ENCODE data around the gene UBC.
"Not testable (repeated sequence)": the region's sequence is repeated elsewhere in the genome, so short reads cannot be mapped to it uniquely, and the experiment has no call there.

UBC gene

GRCh38 chr12:124883263-124884130 is 31.0 kb downstream of the UBC start:
- no peak overlapping the region for H3K27ac ChIP-seq (ENCODE audit: low read depth, low read length)

DNA sequence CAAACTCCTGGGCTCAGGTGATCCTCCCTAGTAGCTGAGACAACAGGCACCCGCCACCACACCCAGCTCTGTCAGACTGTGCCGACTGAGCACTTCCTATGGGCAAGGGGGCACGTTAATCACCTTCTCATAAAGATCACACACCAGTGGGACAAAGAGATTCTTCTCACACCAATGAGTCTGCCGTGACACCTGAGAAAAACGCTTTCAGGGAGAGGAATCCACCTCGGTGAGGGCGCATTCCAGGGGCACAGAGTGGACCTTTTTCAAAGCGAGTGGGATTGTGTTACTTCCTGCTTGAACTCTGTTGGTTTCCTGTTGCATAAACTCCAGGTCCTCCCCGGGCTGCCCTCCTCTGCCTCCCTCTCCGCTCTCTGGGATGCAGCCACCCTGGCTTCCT is 33.3 kb downstream of the UBC start:
- Histone ChIP-seq H3K4me1 (ENCODE audit: control insufficient read depth in 1 of 2, insufficient read depth in 2 of 2, low read length in 2 of 2) (peaks cover 10 to 12% of the 10 kb centered on the region in 2 donors), H3K4me3 (ENCODE audit: low read depth in 1 of 2, low read length in 2 of 2) (no peak overlapping the region), H3K9me3 (ENCODE audit: control insufficient read depth in 1 of 2, low read length in 2 of 2) (no peaks in the 10 kb centered on the region), H3K9ac (ENCODE audit: low read depth in 1 of 2, low read length in 2 of 2) (no peak overlapping the region), H3K27me3 (ENCODE audit: control insufficient read depth in 1 of 2, insufficient read depth in 2 of 2, low read length in 2 of 2) (no peaks in the 10 kb centered on the region), H3K36me3 (ENCODE audit: control insufficient read depth in 1 of 2, insufficient read depth in 2 of 2, low read length in 2 of 2) (no peaks in the 10 kb centered on the region), H3K27ac (ENCODE audit: low read depth, low read length) (no peak overlapping the region)

More at GRCh38 chr12:124883263-124884130, 31.0 kb downstream of the UBC start:
- no peak overlapping the region for H3K9ac ChIP-seq (ENCODE audit: low read depth in 1 of 2, low read length in 2 of 2)
- H3K4me1 ChIP-seq (ENCODE audit: control insufficient read depth in 1 of 2, insufficient read depth in 2 of 2, low read length in 2 of 2): peaks cover 10 to 12% of the 10 kb centered on the region in 2 donors
- H3K4me3 ChIP-seq (ENCODE audit: low read depth in 1 of 2, low read length in 2 of 2): no peak overlapping the region
- no peaks in the 10 kb centered on the region for H3K9me3 ChIP-seq (ENCODE audit: control insufficient read depth in 1 of 2, low read length in 2 of 2)
- no peaks in the 10 kb centered on the region for H3K36me3 ChIP-seq (ENCODE audit: control insufficient read depth in 1 of 2, insufficient read depth in 2 of 2, low read length in 2 of 2)
- H3K27me3 ChIP-seq (ENCODE audit: control insufficient read depth in 1 of 2, insufficient read depth in 2 of 2, low read length in 2 of 2): no peaks in the 10 kb centered on the region

GRCh38 chr12:124880335-124880734 is 34.1 kb downstream of the UBC start:
- H3K9ac ChIP-seq (ENCODE audit: low read depth in 1 of 2, low read length in 2 of 2); H3K27ac ChIP-seq (ENCODE audit: low read depth, low read length); H3K27me3 ChIP-seq (ENCODE audit: control insufficient read depth in 1 of 2, insufficient read depth in 2 of 2, low read length in 2 of 2); H3K9me3 ChIP-seq (ENCODE audit: control insufficient read depth in 1 of 2, low read length in 2 of 2); H3K4me3 ChIP-seq (ENCODE audit: low read depth in 1 of 2, low read length in 2 of 2); H3K36me3 ChIP-seq (ENCODE audit: control insufficient read depth in 1 of 2, insufficient read depth in 2 of 2, low read length in 2 of 2): not testable (repeated sequence)
- peaks cover 10 to 15% of the 10 kb centered on the region in 2 donors for H3K4me1 ChIP-seq (ENCODE audit: control insufficient read depth in 1 of 2, insufficient read depth in 2 of 2, low read length in 2 of 2)

GRCh38 chr12:124878795-124879516 is 35.5 kb downstream of the UBC start:
- Histone ChIP-seq H3K4me3 (ENCODE audit: low read depth in 1 of 2, low read length in 2 of 2) (no peak overlapping the region), H3K9ac (ENCODE audit: low read depth in 1 of 2, low read length in 2 of 2) (no peak overlapping the region), H3K36me3 (ENCODE audit: control insufficient read depth in 1 of 2, insufficient read depth in 2 of 2, low read length in 2 of 2) (no peaks in the 10 kb centered on the region), H3K27ac (ENCODE audit: low read depth, low read length) (no peak overlapping the region), H3K9me3 (ENCODE audit: control insufficient read depth in 1 of 2, low read length in 2 of 2) (no peaks in the 10 kb centered on the region), H3K4me1 (ENCODE audit: control insufficient read depth in 1 of 2, insufficient read depth in 2 of 2, low read length in 2 of 2) (peaks cover 0 to 12% of the 10 kb centered on the region in 2 donors), H3K27me3 (ENCODE audit: control insufficient read depth in 1 of 2, insufficient read depth in 2 of 2, low read length in 2 of 2) (no peaks in the 10 kb centered on the region)

DNA sequence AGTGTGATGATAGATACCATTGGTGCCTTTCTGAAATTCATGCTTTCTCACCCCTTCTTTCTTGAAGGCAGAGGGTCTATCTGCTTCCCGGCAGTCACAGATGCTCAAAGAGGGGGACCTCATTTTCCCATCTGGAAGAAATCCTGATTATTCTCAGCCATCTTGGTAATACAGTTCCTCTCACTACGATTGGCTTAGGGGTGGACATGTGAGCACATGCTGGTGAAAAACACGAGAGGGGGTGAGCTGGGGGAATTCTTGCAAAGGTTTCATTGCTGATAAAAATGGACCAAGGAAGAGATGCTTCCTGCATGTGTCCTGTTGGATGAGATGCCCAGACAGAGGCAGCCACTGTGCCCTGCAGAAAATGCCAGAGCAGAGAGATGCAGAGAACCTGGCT is 37.0 kb downstream of the UBC start:
- Histone ChIP-seq H3K4me1 (ENCODE audit: control insufficient read depth in 1 of 2, insufficient read depth in 2 of 2, low read length in 2 of 2) (peaks cover 0 to 12% of the 10 kb centered on the region in 2 donors), H3K27me3 (ENCODE audit: control insufficient read depth in 1 of 2, insufficient read depth in 2 of 2, low read length in 2 of 2) (no peaks in the 10 kb centered on the region), H3K4me3 (ENCODE audit: low read depth in 1 of 2, low read length in 2 of 2) (no peak overlapping the region), H3K9me3 (ENCODE audit: control insufficient read depth in 1 of 2, low read length in 2 of 2) (no peaks in the 10 kb centered on the region), H3K27ac (ENCODE audit: low read depth, low read length) (no peak overlapping the region), H3K9ac (ENCODE audit: low read depth in 1 of 2, low read length in 2 of 2) (no peak overlapping the region), H3K36me3 (ENCODE audit: control insufficient read depth in 1 of 2, insufficient read depth in 2 of 2, low read length in 2 of 2) (no peaks in the 10 kb centered on the region)

DNA sequence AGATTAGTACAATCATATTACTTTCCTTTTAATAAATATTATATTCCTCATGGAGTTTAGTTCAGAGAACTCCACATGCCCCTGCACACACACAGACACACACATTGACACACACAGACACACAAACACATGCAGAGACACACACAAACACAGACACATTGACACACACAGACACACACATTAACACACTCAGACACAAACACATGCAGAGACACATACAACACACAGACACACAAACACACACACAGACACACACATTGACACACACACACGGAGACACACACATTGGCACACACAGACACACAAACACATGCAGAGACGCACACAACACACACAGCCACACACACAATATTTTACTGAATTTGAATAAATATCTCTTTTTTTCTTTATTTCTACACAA is 38.3 kb downstream of the UBC start:
- Histone ChIP-seq H3K27ac (ENCODE audit: low read depth, low read length) (no peak overlapping the region), H3K4me3 (ENCODE audit: low read depth in 1 of 2, low read length in 2 of 2) (no peak overlapping the region), H3K36me3 (ENCODE audit: control insufficient read depth in 1 of 2, insufficient read depth in 2 of 2, low read length in 2 of 2) (no peaks in the 10 kb centered on the region), H3K4me1 (ENCODE audit: control insufficient read depth in 1 of 2, insufficient read depth in 2 of 2, low read length in 2 of 2) (peaks cover 4 to 21% of the 10 kb centered on the region in 2 donors), H3K9me3 (ENCODE audit: control insufficient read depth in 1 of 2, low read length in 2 of 2) (no peaks in the 10 kb centered on the region), H3K27me3 (ENCODE audit: control insufficient read depth in 1 of 2, insufficient read depth in 2 of 2, low read length in 2 of 2) (no peaks in the 10 kb centered on the region), H3K9ac (ENCODE audit: low read depth in 1 of 2, low read length in 2 of 2) (no peak overlapping the region)

GRCh38 chr12:124875803-124876132 is 38.7 kb downstream of the UBC start:
- Histone ChIP-seq H3K36me3 (ENCODE audit: control insufficient read depth in 1 of 2, insufficient read depth in 2 of 2, low read length in 2 of 2) (no peaks in the 10 kb centered on the region), H3K27ac (ENCODE audit: low read depth, low read length) (no peak overlapping the region), H3K4me1 (ENCODE audit: control insufficient read depth in 1 of 2, insufficient read depth in 2 of 2, low read length in 2 of 2) (peaks cover 4 to 21% of the 10 kb centered on the region in 2 donors), H3K4me3 (ENCODE audit: low read depth in 1 of 2, low read length in 2 of 2) (no peak overlapping the region), H3K27me3 (ENCODE audit: control insufficient read depth in 1 of 2, insufficient read depth in 2 of 2, low read length in 2 of 2) (no peaks in the 10 kb centered on the region), H3K9me3 (ENCODE audit: control insufficient read depth in 1 of 2, low read length in 2 of 2) (no peaks in the 10 kb centered on the region), H3K9ac (ENCODE audit: low read depth in 1 of 2, low read length in 2 of 2) (no peak overlapping the region)

DNA sequence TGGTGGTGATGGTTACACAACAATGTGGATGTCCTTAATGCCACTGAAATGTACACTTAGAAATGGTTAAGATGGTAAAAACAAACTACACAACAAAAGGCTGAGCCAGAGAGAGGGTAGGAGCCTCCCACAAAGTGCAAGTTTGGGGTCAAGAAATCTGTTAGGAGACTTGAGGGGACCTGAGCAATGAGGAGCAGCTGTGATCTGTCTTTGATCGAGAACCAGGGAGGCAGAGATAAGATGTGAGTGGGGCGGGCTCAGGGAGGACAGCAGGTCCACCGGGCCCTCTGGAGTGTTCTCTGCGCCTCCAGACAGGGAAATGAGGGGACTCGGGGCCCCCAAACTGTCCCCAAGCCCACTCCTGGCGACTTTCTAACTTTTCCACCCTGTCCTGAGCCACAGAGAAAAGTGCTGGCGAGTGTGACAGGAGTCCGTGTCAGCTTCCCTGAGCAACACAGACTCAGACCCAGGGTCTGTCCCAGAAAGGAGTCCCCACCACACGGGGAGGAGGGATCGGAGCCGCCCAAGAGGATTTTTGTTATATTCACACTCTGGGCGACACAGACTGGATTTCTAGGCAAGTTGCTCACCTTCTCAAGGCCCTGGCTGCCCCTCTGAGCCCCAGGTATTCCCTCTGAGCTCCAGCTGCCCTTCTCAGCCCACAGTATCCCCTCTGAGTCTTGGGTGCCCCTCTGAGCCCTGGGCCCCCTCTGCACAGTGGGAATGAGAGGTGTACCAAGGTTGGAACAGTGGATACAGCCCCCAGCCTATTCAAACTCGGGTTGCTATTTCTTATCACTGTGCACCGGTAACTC is 39.3 kb downstream of the UBC start:
- H3K9me3 ChIP-seq (ENCODE audit: control insufficient read depth in 1 of 2, low read length in 2 of 2): no peaks in the 10 kb centered on the region

DNA sequence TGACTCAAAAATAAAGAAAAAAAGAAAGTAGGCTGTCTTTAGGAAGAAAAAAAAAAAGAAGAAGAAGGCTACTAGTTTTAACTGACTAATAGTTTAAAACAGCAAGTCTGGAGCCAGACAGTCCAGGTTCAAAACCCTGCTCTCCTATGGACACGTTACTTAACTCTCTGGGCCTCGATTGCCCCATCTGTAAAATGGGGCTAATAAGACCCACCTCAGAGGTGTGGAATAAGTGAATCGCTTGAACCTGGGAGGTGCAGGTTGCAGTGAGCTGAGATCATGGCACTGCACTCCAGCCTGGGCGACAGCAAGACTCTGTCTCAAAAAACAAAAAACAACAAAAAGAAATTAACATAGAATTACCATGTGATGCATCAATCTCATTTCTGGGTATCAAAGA is 40.3 kb downstream of the UBC start:
- no peak overlapping the region for H3K4me3 ChIP-seq (ENCODE audit: low read depth in 1 of 2, low read length in 2 of 2)
- no peaks in the 10 kb centered on the region for H3K9me3 ChIP-seq (ENCODE audit: control insufficient read depth in 1 of 2, low read length in 2 of 2)
- no peaks in the 10 kb centered on the region for H3K36me3 ChIP-seq (ENCODE audit: control insufficient read depth in 1 of 2, insufficient read depth in 2 of 2, low read length in 2 of 2)
- H3K27ac ChIP-seq (ENCODE audit: low read depth, low read length): no peak overlapping the region
- no peaks in the 10 kb centered on the region for H3K27me3 ChIP-seq (ENCODE audit: control insufficient read depth in 1 of 2, insufficient read depth in 2 of 2, low read length in 2 of 2)
- H3K9ac ChIP-seq (ENCODE audit: low read depth in 1 of 2, low read length in 2 of 2): no peak overlapping the region
- peaks cover 4 to 21% of the 10 kb centered on the region in 2 donors for H3K4me1 ChIP-seq (ENCODE audit: control insufficient read depth in 1 of 2, insufficient read depth in 2 of 2, low read length in 2 of 2)

More for the DNA sequence above, 39.3 kb downstream of the UBC start:
- H3K27me3 ChIP-seq (ENCODE audit: control insufficient read depth in 1 of 2, insufficient read depth in 2 of 2, low read length in 2 of 2): no peaks in the 10 kb centered on the region
- H3K27ac ChIP-seq (ENCODE audit: low read depth, low read length): no peak overlapping the region
- H3K9ac ChIP-seq (ENCODE audit: low read depth in 1 of 2, low read length in 2 of 2): no peak overlapping the region
- no peak overlapping the region for H3K4me3 ChIP-seq (ENCODE audit: low read depth in 1 of 2, low read length in 2 of 2)
- no peaks in the 10 kb centered on the region for H3K36me3 ChIP-seq (ENCODE audit: control insufficient read depth in 1 of 2, insufficient read depth in 2 of 2, low read length in 2 of 2)
- peaks cover 4 to 21% of the 10 kb centered on the region in 2 donors for H3K4me1 ChIP-seq (ENCODE audit: control insufficient read depth in 1 of 2, insufficient read depth in 2 of 2, low read length in 2 of 2)

Data from duodenal mucosa (tissue), 2 donors.